HUES48 (cell line): ENCODE measurements around the gene PARM1.
A peak's percentile ranks its signal among the peaks of the same experiment; 100 is the strongest.

Source experiments
- H3K27ac ChIP-seq: one replicate; pipeline ENCODE4 v1.7.0; 2013; ENCODE audit warnings: low read depth, low read length, inconsistent platforms
- H3K27me3 ChIP-seq: 2 replicates; pipeline ENCODE4 v1.6.1; 2013; ENCODE audit warnings: mild to moderate bottlenecking, low read length; ENCODE audit not compliant: control insufficient read depth, insufficient read depth
- H3K36me3 ChIP-seq: 2 replicates; pipeline ENCODE4 v1.6.1; 2013; ENCODE audit warnings: low read length; ENCODE audit not compliant: control insufficient read depth, insufficient read depth
- H3K4me1 ChIP-seq: 2 replicates; pipeline ENCODE4 v1.6.1; 2013; ENCODE audit warnings: mild to moderate bottlenecking, low read length; ENCODE audit not compliant: control insufficient read depth, insufficient read depth
- H3K4me3 ChIP-seq: 2 replicates; pipeline ENCODE4 v1.5.1; 2013; ENCODE audit warnings: mild to moderate bottlenecking, low read depth, low read length
- H3K9ac ChIP-seq: 2 replicates; pipeline ENCODE4 v1.6.1; 2013; ENCODE audit warnings: mild to moderate bottlenecking, low read depth, low read length, moderate library complexity
- H3K9me3 ChIP-seq: 2 replicates; pipeline ENCODE4 v1.6.1; 2013; ENCODE audit warnings: low read length; ENCODE audit not compliant: control insufficient read depth, insufficient read depth

The PARM1 gene

DNA sequence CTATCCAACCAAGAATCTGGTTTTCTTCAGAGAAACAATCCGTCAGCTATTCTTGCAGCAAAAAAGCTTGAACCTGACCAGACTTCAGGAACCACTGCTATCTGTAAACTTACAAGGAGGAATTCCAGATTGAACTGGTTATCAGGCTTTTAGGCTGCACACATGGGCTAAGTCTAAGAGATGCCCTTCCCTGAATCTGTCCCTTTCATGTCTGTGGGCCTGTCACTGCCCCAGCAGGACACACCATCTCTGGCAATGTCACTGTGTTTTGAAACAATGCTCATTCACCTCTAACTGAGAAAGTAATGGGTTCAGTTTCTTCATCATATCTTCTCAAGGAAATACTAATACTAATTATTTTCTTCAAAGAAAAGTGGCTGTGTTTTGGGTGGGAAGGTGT is 72.8 kb downstream of the PARM1 start:
- Histone ChIP-seq H3K9ac (no peak overlapping the region), H3K36me3 (no peaks in the 10 kb centered on the region), H3K27ac (no peak overlapping the region), H3K4me1 (peaks cover 25% of the 10 kb centered on the region), H3K4me3 (no peak overlapping the region), H3K27me3 (no peaks in the 10 kb centered on the region), H3K9me3 (peaks cover 5% of the 10 kb centered on the region; the same call in 1 of the 2 replicates)

DNA sequence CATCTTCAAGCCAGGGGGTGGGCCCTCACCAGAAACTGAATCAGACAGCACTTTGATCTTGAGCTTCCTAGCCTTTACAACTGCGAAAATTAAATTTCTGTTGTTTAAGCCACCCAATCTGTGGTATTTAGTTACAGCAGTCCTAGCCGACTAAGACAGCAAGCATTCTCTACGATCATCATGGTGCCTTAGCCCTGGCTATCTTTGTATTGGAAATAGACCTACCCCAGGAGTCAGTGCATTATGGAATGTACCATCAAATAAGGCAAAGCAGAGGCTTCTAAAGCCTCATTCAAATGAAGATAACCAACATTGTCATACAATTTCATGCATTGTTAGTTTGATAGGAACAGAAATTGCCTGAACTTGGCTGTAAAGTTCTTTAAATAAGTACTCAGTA is 75.0 kb downstream of the PARM1 start:
- Histone ChIP-seq H3K27ac (peak overlapping the region; percentile 78), H3K4me3 (peak overlapping the region; percentile 9; the same call in 1 of the 2 replicates), H3K36me3 (no peaks in the 10 kb centered on the region), H3K9ac (no peak overlapping the region), H3K9me3 (peaks cover 5% of the 10 kb centered on the region; the same call in 1 of the 2 replicates), H3K4me1 (peaks cover 25% of the 10 kb centered on the region), H3K27me3 (no peaks in the 10 kb centered on the region)

DNA sequence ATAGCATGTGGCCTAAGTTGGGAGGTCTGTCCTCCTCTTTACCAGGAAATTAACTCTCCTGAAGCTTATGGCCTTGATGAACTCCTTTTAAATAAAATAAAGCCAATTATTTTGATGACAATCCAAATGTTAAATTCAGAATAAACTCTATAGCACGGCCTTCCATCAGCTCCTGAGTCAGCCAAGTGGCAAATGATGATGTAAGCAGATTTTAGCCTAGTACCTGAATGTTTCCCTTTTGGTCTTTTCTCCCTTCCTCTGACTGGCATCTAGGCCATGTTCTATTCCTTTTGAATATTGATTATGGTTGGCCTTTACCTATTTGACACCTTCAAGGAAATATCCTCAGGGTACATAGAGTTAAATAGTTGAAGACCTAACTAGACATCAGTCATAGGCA is 76.2 kb downstream of the PARM1 start:
- H3K9me3 ChIP-seq = peaks cover 5% of the 10 kb centered on the region; the same call in 1 of the 2 replicates
- peaks cover 17% of the 10 kb centered on the region for H3K4me1 ChIP-seq
- H3K27me3 ChIP-seq = no peaks in the 10 kb centered on the region
- no peaks in the 10 kb centered on the region for H3K36me3 ChIP-seq
- no peak overlapping the region for H3K9ac ChIP-seq
- no peak overlapping the region for H3K27ac ChIP-seq
- no peak overlapping the region for H3K4me3 ChIP-seq

DNA sequence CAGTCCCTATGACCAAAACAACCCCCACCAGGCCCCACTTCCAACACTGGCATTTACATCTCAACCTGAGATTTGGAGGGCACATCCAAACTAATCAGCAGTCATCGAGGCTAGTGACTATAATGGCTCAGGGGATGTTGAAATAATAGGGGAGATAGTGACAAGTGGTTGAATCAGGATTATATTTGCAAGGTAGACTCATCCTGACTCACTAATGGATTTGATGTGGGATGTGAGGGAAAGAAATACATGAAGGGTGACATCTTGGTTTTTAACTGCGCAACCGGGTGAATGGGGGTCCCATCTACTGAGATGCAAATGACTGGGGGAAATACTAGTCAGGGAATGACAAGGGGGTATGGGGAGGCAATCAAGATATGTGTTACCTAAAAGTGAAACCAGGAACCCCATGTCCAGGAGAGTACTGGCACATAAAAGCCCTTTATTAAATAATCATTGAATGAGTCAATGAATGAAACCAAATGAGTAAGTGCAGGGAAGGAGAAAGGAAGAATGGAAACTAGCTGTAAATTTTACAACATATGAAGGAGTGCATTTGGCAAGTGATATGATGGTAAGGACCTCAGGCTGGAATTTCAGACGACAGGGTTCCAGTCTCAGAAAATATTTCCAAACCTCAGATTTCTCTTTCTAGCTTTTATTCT is 78.3 kb downstream of the PARM1 start:
- Histone ChIP-seq H3K9me3 (peaks cover 5% of the 10 kb centered on the region; the same call in 1 of the 2 replicates), H3K27me3 (no peaks in the 10 kb centered on the region)

DNA sequence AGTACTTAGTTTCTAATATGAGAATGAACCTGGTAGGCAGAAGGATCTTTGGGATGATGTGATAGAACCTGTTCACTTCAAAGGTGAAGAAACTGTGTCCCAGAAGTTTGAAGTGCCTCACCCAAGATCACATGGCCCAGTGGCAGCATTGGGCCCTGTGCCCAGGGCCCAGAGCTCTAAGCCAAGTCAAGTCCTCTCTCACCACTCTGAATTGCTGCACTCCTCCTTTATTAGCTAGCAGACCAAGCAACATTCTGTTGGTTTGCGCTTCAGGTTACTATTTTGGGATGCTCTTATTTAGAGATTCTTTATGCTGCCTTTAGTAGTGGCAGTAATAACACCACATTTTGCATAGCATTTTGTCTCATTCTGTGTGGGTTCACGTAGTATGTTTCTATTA is 82.7 kb downstream of the PARM1 start:
- H3K4me1 ChIP-seq = no peaks in the 10 kb centered on the region
- no peaks in the 10 kb centered on the region for H3K36me3 ChIP-seq
- H3K4me3 ChIP-seq = no peak overlapping the region
- H3K9me3 ChIP-seq = no peaks in the 10 kb centered on the region
- H3K27me3 ChIP-seq = no peaks in the 10 kb centered on the region
- no peak overlapping the region for H3K27ac ChIP-seq
- no peak overlapping the region for H3K9ac ChIP-seq

More for the DNA sequence above, 78.3 kb downstream of the PARM1 start:
- Histone ChIP-seq H3K36me3 (no peaks in the 10 kb centered on the region), H3K27ac (no peak overlapping the region), H3K4me3 (no peak overlapping the region), H3K9ac (no peak overlapping the region), H3K4me1 (peaks cover 15% of the 10 kb centered on the region)

DNA sequence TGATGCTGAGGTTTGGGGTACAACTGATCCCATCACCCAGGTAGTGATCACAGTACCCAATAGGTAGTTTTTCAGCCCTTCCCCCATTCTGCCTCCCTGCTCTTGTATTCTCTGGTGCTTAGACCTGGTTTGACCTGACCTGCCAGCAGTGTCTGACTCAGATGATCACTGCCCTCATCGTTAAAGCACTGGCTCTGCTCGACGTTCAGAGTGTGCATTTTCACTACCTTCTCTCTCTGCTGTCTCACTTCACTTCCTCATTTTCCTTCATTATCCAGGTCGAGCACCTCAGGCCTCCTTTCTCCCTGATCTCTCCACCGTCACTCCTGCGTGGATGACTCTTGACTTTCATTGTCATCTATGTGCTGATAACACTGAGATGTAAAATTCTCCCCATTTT is 83.6 kb downstream of the PARM1 start:
- H3K9ac ChIP-seq = no peak overlapping the region
- H3K4me1 ChIP-seq = no peaks in the 10 kb centered on the region
- no peak overlapping the region for H3K4me3 ChIP-seq
- no peaks in the 10 kb centered on the region for H3K27me3 ChIP-seq
- no peak overlapping the region for H3K27ac ChIP-seq
- no peaks in the 10 kb centered on the region for H3K9me3 ChIP-seq
- H3K36me3 ChIP-seq = no peaks in the 10 kb centered on the region

DNA sequence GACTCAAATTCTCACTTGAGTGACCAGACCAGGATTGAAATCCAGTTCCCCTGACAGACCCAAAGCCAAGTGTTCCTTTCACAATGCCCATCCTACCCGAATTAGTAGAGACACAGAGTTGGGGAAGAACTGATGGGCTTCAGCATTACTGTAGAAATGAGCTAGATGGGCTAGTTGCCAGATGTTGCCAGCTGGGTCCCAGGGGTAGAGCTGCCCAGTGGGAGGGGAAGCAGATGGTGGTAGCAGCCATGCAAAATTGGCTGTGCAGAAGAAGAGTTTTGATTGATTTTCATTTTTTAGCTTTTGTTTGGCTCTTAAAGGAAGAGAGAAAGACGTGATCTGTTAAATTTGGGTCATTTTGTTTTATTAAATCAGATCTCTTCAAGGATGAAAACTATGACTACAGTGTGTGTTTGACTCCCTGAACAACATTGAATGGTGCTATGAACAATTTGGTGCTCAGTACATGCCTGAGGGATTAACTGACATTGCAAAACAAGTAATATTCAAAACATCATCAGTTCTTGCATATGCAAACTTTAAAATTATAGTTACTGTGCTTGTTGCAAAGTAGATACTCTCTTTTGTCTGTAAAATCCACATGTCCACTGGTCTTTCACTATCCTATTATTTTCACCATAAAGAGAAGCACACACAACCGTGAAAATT is 86.0 kb downstream of the PARM1 start:
- no peaks in the 10 kb centered on the region for H3K9me3 ChIP-seq
- H3K27me3 ChIP-seq = no peaks in the 10 kb centered on the region
- H3K27ac ChIP-seq = no peak overlapping the region
- H3K9ac ChIP-seq = no peak overlapping the region
- H3K4me3 ChIP-seq = no peak overlapping the region
- no peaks in the 10 kb centered on the region for H3K36me3 ChIP-seq
- no peaks in the 10 kb centered on the region for H3K4me1 ChIP-seq

DNA sequence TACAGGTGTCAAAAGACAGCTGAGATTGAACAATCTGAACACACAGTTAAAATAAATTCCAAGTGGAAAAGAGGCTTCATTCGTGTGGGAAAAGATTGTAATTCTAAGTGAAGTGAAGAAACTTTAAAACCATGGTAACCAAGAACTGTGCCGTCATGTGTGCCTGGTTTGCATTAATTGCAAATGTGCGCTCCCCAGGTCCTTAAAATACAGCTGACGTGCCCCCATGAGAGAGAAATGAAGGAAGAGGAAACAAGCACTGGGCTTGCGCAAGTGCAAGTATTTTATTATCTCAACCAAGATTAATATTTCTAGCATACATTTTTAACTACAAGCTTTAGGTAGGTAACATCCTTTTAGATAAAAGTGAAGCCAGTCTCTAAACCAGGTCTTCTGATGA is 92.5 kb downstream of the PARM1 start:
- Histone ChIP-seq H3K27ac (no peak overlapping the region), H3K9ac (no peak overlapping the region), H3K9me3 (no peaks in the 10 kb centered on the region)

DNA sequence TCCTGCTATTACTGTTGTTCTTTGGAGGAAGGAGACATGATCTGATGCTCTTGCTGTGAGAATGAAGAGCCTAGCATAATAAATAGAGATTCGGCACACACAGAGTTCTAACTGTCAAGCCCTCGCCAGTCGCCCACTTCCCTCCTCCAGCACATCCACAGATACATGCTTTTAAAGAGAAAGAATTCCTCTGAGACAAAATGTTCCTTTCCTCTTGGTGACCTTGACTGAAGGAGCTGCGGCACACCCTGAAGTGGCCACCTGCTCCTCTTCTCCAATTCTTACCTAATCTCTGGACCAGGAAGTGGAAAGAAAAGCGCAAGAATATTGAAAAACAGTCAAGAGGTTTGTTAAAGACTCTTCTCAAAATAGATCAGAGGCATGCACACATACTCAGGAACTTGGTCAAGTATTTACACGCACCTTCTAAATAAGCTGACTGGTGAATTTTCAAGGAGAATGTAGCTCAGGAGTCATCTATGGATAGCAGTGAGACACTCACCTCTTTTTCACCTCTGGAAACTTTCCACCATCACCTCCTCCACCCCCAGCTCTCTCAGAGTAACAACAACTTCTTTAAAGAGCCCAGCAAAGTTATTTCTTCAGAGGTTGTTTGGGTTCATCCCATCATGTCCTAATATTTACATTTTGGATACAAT is 95.4 kb downstream of the PARM1 start:
- no peak overlapping the region for H3K4me3 ChIP-seq
- no peak overlapping the region for H3K9ac ChIP-seq
- no peaks in the 10 kb centered on the region for H3K36me3 ChIP-seq
- H3K9me3 ChIP-seq = no peaks in the 10 kb centered on the region
- no peaks in the 10 kb centered on the region for H3K4me1 ChIP-seq
- H3K27me3 ChIP-seq = no peaks in the 10 kb centered on the region
- H3K27ac ChIP-seq = no peak overlapping the region

More for the DNA sequence above, 92.5 kb downstream of the PARM1 start:
- H3K4me1 ChIP-seq = no peaks in the 10 kb centered on the region
- no peak overlapping the region for H3K4me3 ChIP-seq
- no peaks in the 10 kb centered on the region for H3K36me3 ChIP-seq
- no peaks in the 10 kb centered on the region for H3K27me3 ChIP-seq

DNA sequence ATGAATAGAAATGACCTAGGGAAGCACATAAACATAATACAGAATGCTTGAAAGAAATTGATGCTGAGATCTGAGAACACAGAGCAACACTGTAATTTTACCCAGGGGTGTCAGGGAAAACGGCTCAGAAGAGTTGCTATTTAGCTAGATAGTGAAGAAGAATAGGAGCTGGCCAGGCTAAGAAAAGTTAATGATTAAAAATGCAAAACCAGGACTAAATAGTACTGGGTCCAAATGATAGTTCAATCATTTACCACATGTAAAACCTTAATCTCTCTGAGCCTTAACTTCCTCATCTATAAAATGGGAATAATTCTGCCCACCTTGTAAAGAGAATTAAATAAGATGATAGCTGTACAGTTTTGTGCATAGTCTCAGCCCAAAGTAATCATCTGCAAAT is 97.1 kb downstream of the PARM1 start:
- Histone ChIP-seq H3K9ac (no peak overlapping the region), H3K36me3 (no peaks in the 10 kb centered on the region), H3K27me3 (no peaks in the 10 kb centered on the region), H3K9me3 (no peaks in the 10 kb centered on the region), H3K4me1 (no peaks in the 10 kb centered on the region), H3K27ac (no peak overlapping the region), H3K4me3 (no peak overlapping the region)

DNA sequence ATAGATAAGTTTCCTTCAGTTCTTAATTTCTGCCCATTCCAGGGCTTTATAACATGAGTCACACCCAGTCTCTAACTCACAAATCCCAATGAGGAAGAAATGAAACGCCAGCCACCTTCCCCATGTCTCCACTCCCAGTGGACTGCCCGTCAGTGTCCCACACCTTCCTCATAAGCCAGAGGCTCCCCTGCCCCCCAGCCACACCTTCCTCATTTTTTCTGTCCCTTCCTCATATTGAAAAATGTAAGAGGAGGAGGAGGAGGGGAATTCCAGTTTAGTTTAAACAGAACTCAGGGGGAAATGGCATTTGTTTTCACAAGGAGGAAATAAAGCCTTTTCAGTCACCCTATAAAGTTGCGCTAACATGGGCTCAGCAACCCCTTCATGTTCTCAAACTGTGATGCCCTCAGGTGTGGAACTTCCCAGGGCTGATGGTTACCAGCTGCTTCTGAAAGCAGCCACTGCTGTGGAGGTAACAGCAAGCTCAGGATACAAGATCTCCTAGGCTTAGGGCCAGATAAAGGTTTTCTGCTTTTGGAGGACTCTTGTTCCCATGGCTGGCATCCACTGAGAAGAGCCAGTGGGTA is 97.8 kb downstream of the PARM1 start:
- no peak overlapping the region for H3K27ac ChIP-seq
- H3K27me3 ChIP-seq = no peaks in the 10 kb centered on the region
- H3K9ac ChIP-seq = no peak overlapping the region
- H3K4me3 ChIP-seq = no peak overlapping the region
- H3K4me1 ChIP-seq = no peaks in the 10 kb centered on the region
- no peaks in the 10 kb centered on the region for H3K36me3 ChIP-seq
- no peaks in the 10 kb centered on the region for H3K9me3 ChIP-seq
